A375 (cell line): ENCODE measurements around the gene TSPAN2. TPM values are rescaled to one million over a fixed set of nuclear protein-coding genes. Genes with fewer than 3 reads are reported as not detected.

ENCODE experiments used
- total RNA-seq: library from RNA; depleted of rRNA; stranded (reverse); fragments of >200 nt; shearing (Covaris generic); gene quantifications from 2 replicates; pipeline ENCODE4 v1.2.3, GENCODE V29; 2014; rRNA removed

TSPAN2 gene
- 0.15 and 0.42 TPM in 2 replicates for total RNA-seq

GRCh38 chr1:115089420-115090185 is at the start of gene TSPAN2:
TSPAN2 (minus strand) TSS chr1:115089503; CDS start chr1:115089432, 71 bp downstream.

GRCh38 chr1:115029526-115029925 is 59.8 kb downstream of the TSPAN2 start, which contains the start of gene TSHB:
TSHB (plus strand) TSS chr1:115029826; CDS start chr1:115033363, 3,537 bp downstream.

Other genes starting within 250 kb of the TSPAN2 start
- gene SYCP1, start 234.6 kb downstream of the TSPAN2 start, total RNA-seq, result not detected in 2 replicates
- not detected in 2 replicates for gene TSHB, start 59.7 kb downstream of the TSPAN2 start, total RNA-seq
- not detected in 2 replicates for gene NGF, start 248.7 kb upstream of the TSPAN2 start, total RNA-seq